GM21576 (cell line): ENCODE data around the gene C18orf63.
"Not testable (repeated sequence)": the region's sequence is repeated elsewhere in the genome, so short reads cannot be mapped to it uniquely, and the experiment has no call there.

Experiments used
- ATAC-seq: cut with Tn5 transposase; IDR thresholded peaks from one replicate; pipeline ENCODE4 v1.9.1; 2021; ENCODE audit warnings: mild to moderate bottlenecking, moderate library complexity; ENCODE audit not compliant: unreplicated experiment

The C18orf63 gene

GRCh38 chr18:74326231-74326630 is 10.6 kb downstream of the C18orf63 start:
- ATAC-seq = no peak

GRCh38 chr18:74326791-74327190 is 11.2 kb downstream of the C18orf63 start:
- ATAC-seq = not testable (repeated sequence)

- no peak for ATAC-seq
Measured at GRCh38 chr18:74328206-74328605, 12.6 kb downstream of the C18orf63 start.

- ATAC-seq = no peak
Measured at GRCh38 chr18:74329688-74330205, 14.1 kb downstream of the C18orf63 start.

- no peak for ATAC-seq
Measured at GRCh38 chr18:74331404-74331803, 15.8 kb downstream of the C18orf63 start.

- ATAC-seq = no peak
Measured at GRCh38 chr18:74333091-74333490, 17.5 kb downstream of the C18orf63 start.

GRCh38 chr18:74334242-74334893 is 18.7 kb downstream of the C18orf63 start:
- peak; percentile 74 for ATAC-seq

- no peak for ATAC-seq
Measured at GRCh38 chr18:74336656-74337055, 21.0 kb downstream of the C18orf63 start.

- ATAC-seq = no peak
Measured at GRCh38 chr18:74337155-74337911, 21.7 kb downstream of the C18orf63 start.

GRCh38 chr18:74337912-74338309 is 22.3 kb downstream of the C18orf63 start:
- ATAC-seq = no peak

- ATAC-seq = no peak
Measured at GRCh38 chr18:74342416-74343043, 26.9 kb downstream of the C18orf63 start.

- no peak for ATAC-seq
Measured at GRCh38 chr18:74346206-74346605, 30.6 kb downstream of the C18orf63 start.

- ATAC-seq = no peak
Measured at GRCh38 chr18:74348581-74348980, 32.9 kb downstream of the C18orf63 start.

GRCh38 chr18:74351354-74351753 is 35.7 kb downstream of the C18orf63 start:
- peak; percentile 73 for ATAC-seq

GRCh38 chr18:74353169-74353775 is 37.6 kb downstream of the C18orf63 start:
- peak; percentile 55 for ATAC-seq

GRCh38 chr18:74356959-74357358 is 41.3 kb downstream of the C18orf63 start:
- no peak for ATAC-seq

GRCh38 chr18:74360852-74361655 is 45.4 kb downstream of the C18orf63 start:
- no peak for ATAC-seq

GRCh38 chr18:74367905-74368304 is 52.3 kb downstream of the C18orf63 start:
- no peak for ATAC-seq

GRCh38 chr18:74368901-74369705 is 53.5 kb downstream of the C18orf63 start:
- ATAC-seq = no peak

- ATAC-seq = no peak
Measured at GRCh38 chr18:74370115-74370514, 54.5 kb downstream of the C18orf63 start.
